Measurements from ENCODE around the gene CHRM2. TPM values are rescaled to one million over a fixed set of nuclear protein-coding genes. Genes with fewer than 3 reads are reported as not detected.

The CHRM2 gene
- total and polyA plus RNA-seq, 9 of the 15 experiments (the other 6 are each of a cell fraction or from before 2014, with no cell fraction given): not detected

- FAIRE-seq: no peak
- Histone ChIP-seq H3K27me3 (ENCODE audit: control insufficient read depth in 2 of 2, insufficient read depth in 2 of 2, low read length in 2 of 2) (no peaks in the 10 kb centered on the region), H4K20me1 (replicated peaks; ENCODE audit: control insufficient read depth, insufficient read depth, low read length) (no peaks in the 10 kb centered on the region), H3K27ac (ENCODE audit: extremely low read depth, low read depth, low read length) (no peak overlapping the region), H3K9me1 (ENCODE audit: control insufficient read depth, insufficient read depth, low read length) (no peaks in the 10 kb centered on the region), H3K4me1 (replicated peaks in 1 of 2; ENCODE audit: control insufficient read depth in 2 of 2, insufficient read depth in 2 of 2, low read length in 2 of 2) (no peaks in the 10 kb centered on the region), H2AFZ (ENCODE audit: low read depth, low read length) (no peak overlapping the region), H3K4me2 (ENCODE audit: insufficient read depth, low read length) (no peak overlapping the region), H3K9ac (ENCODE audit: insufficient read depth in 1 of 2, low read depth in 2 of 2, low read length in 2 of 2) (no peak overlapping the region), H3K36me3 (ENCODE audit: control insufficient read depth, insufficient read depth, low read length) (no peaks in the 10 kb centered on the region), H3K9me3 (replicated peaks; ENCODE audit: control insufficient read depth, insufficient read depth, low read depth, low read length) (no peaks in the 10 kb centered on the region; the same call in 1 of the 2 replicates), H3K79me2 (ENCODE audit: control insufficient read depth, insufficient read depth, low read length) (no peaks in the 10 kb centered on the region), H3K4me3 (no peak overlapping the region)
- TF ChIP-seq TGIF2 (CRISPR knock-in tag; IDR thresholded peaks at IDR 0.05) (no peak), RNF2 (IDR thresholded peaks at IDR 0.05) (no peak), GTF2F1 (IDR thresholded peaks at IDR 0.05; ENCODE audit: low read depth, low read length) (no peak), SMARCE1 (IDR thresholded peaks at IDR 0.05) (no peak), ZNF583 (CRISPR knock-in tag; IDR thresholded peaks at IDR 0.05) (no peak), ZNF146 (CRISPR knock-in tag; IDR thresholded peaks at IDR 0.05; ENCODE audit: unreplicated experiment) (no peak), ZNF766 (CRISPR knock-in tag; conservative IDR thresholded peaks at IDR 0.05) (no peak), BRCA1 (IDR thresholded peaks at IDR 0.05) (no peak), BRCA1 (CRISPR knock-in tag; IDR thresholded peaks at IDR 0.05) (no peak), SRSF1 (IDR thresholded peaks at IDR 0.05; ENCODE audit: low read depth, low read length) (no peak)
- TF ChIP-seq, protein P1, sequence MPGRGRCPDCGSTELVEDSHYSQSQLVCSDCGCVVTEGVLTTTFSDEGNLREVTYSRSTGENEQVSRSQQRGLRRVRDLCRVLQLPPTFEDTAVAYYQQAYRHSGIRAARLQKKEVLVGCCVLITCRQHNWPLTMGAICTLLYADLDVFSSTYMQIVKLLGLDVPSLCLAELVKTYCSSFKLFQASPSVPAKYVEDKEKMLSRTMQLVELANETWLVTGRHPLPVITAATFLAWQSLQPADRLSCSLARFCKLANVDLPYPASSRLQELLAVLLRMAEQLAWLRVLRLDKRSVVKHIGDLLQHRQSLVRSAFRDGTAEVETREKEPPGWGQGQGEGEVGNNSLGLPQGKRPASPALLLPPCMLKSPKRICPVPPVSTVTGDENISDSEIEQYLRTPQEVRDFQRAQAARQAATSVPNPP (IDR thresholded peaks at IDR 0.05; ENCODE audit: borderline replicate concordance, insufficient read depth, insufficient read length): no peak
- TF ChIP-seq, protein P2, sequence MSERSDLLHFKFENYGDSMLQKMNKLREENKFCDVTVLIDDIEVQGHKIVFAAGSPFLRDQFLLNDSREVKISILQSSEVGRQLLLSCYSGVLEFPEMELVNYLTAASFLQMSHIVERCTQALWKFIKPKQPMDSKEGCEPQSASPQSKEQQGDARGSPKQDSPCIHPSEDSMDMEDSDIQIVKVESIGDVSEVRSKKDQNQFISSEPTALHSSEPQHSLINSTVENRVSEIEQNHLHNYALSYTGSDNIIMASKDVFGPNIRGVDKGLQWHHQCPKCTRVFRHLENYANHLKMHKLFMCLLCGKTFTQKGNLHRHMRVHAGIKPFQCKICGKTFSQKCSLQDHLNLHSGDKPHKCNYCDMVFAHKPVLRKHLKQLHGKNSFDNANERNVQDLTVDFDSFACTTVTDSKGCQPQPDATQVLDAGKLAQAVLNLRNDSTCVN (CRISPR knock-in tag; IDR thresholded peaks at IDR 0.05): no peak
- intact Hi-C loops (cut with micrococcal nuclease): no loop called here
- ChIA-PET POLR2A (no interaction called here), CTCF (ENCODE audit: low intra/inter-chr PET ratio) (no interaction called here)
- in situ Hi-C loops (cut with MboI): no loop called here
- 0% methylated on average over 2 of the region's 2 CpGs for WGBS (ENCODE audit: insufficient coverage, low coverage, missing lambda C conversion rate)
- ATAC-seq: no peak
- DNase-seq (ENCODE audit: extremely low read depth in 1 of 4, low spot score in 3 of 4): no peak
- BruUV-seq (replicated peaks): no TSS peak
Measured at GRCh38 chr7:137038706-137039105, 170.3 kb downstream of the CHRM2 start.

Data from K562 (cell line).